ENCODE data around the gene SSTR3. TPM values are rescaled to one million over a fixed set of nuclear protein-coding genes. Genes with fewer than 3 reads are reported as not detected.

SSTR3 gene
- total and polyA plus RNA-seq, 2 of the 13 experiments (the other 11 are each of a cell fraction or from before 2014, with no cell fraction given) = 0.08 to 0.64 TPM

- H3K36me3 ChIP-seq (replicated peaks in 1 of 2; ENCODE audit: control insufficient read depth in 1 of 2, insufficient read depth in 2 of 2, low read length in 2 of 2) = no peaks in the 10 kb centered on the region
- intact Hi-C loops (cut with micrococcal nuclease; ENCODE audit: unreplicated experiment) (no loop called here), in situ Hi-C loops (cut with HindIII; ENCODE audit: extremely low pct_ligation_motif_present, low pct_unique_long_range_greater_than_20kb) (no loop called here)
- no peak overlapping the region for H3K27ac ChIP-seq (ENCODE audit: extremely low read length, insufficient read depth, low read length)
- no peak overlapping the region for H2AFZ ChIP-seq (ENCODE audit: low read length)
- no peaks in the 10 kb centered on the region for H3K9me3 ChIP-seq (ENCODE audit: low read length)
- peak overlapping the region in 2 of 3 experiments; percentile 22 to 57; a peak in 4 of 6 replicates for H3K4me3 ChIP-seq (replicated peaks in 1 of 3; ENCODE audit: insufficient read depth in 1 of 3, low read depth in 2 of 3, low read length in 3 of 3)
- H3K27me3 ChIP-seq (ENCODE audit: control insufficient read depth in 1 of 2, insufficient read depth in 2 of 2, low read length in 2 of 2) = no peaks in the 10 kb centered on the region
- FAIRE-seq = no peak
- ATAC-seq = no peak
- ChIA-PET POLR2A (interaction anchor here (0.9 to 2.2 kb wide), 3 partner anchors 9 to 12 kb away, joined by 6 to 11 read pairs (median 7); no protein-coding TSS in a partner anchor), CTCF (ENCODE audit: low intra/inter-chr PET ratio, low total read pairs) (no interaction called here)
- WGBS (ENCODE audit: low lambda C conversion rate) = 59% methylated on average over 5 of the region's 5 CpGs
- BruUV-seq (replicated peaks) = no TSS peak
- peaks cover 22% of the 10 kb centered on the region for H3K4me1 ChIP-seq (ENCODE audit: insufficient read depth, low read length)
- TF ChIP-seq ZNF292 (CRISPR knock-in tag; IDR thresholded peaks at IDR 0.05; ENCODE audit: borderline replicate concordance, low read depth) = no peak
- TF ChIP-seq RAD21 (CRISPR knock-in tag; IDR thresholded peaks at IDR 0.05) = no peak
- no peak for TF ChIP-seq ZBTB2 (CRISPR knock-in tag; IDR thresholded peaks at IDR 0.05; ENCODE audit: low read depth)
- no peak for TF ChIP-seq TEAD2 (CRISPR knock-in tag; IDR thresholded peaks at IDR 0.05)
- no peak for TF ChIP-seq ZNF530 (CRISPR knock-in tag; IDR thresholded peaks at IDR 0.05; ENCODE audit: low read depth)
- DNase-seq (ENCODE audit: low spot score) = no peak
- no peaks in the 10 kb centered on the region for H3K79me2 ChIP-seq (ENCODE audit: insufficient read depth, low read length)
- H3K9ac ChIP-seq (ENCODE audit: insufficient read depth, low read depth, low read length) = peak overlapping the region; percentile 35; the same call in 1 of the 2 replicates
- peak overlapping the region; percentile 59 for H3K4me2 ChIP-seq (ENCODE audit: low read depth, low read length)
- no peaks in the 10 kb centered on the region for H4K20me1 ChIP-seq (ENCODE audit: insufficient read depth, low read length)
Measured at GRCh38 chr22:37187552-37187890, 24.8 kb downstream of the SSTR3 start.

- in situ Hi-C loops (cut with HindIII; ENCODE audit: extremely low pct_ligation_motif_present, low pct_unique_long_range_greater_than_20kb) (no loop called here), intact Hi-C loops (cut with micrococcal nuclease; ENCODE audit: unreplicated experiment) (no loop called here)
- Histone ChIP-seq H4K20me1 (ENCODE audit: insufficient read depth, low read length) (no peaks in the 10 kb centered on the region), H3K4me3 (replicated peaks in 1 of 3; ENCODE audit: insufficient read depth in 1 of 3, low read depth in 2 of 3, low read length in 3 of 3) (0 out of 6 replicates have a peak overlapping the region, but pooled peaks of 1 of the 3 experiments have one; percentile 57), H3K36me3 (replicated peaks in 1 of 2; ENCODE audit: control insufficient read depth in 1 of 2, insufficient read depth in 2 of 2, low read length in 2 of 2) (no peaks in the 10 kb centered on the region), H3K27ac (ENCODE audit: extremely low read length, insufficient read depth, low read length) (no peak overlapping the region), H3K27me3 (ENCODE audit: control insufficient read depth in 1 of 2, insufficient read depth in 2 of 2, low read length in 2 of 2) (no peaks in the 10 kb centered on the region), H3K9ac (ENCODE audit: insufficient read depth, low read depth, low read length) (no peak overlapping the region), H3K4me1 (ENCODE audit: insufficient read depth, low read length) (peaks cover 22% of the 10 kb centered on the region), H2AFZ (ENCODE audit: low read length) (no peak overlapping the region), H3K4me2 (ENCODE audit: low read depth, low read length) (peak overlapping the region; percentile 59; the same call in 1 of the 2 replicates), H3K9me3 (ENCODE audit: low read length) (no peaks in the 10 kb centered on the region), H3K79me2 (ENCODE audit: insufficient read depth, low read length) (no peaks in the 10 kb centered on the region)
- TF ChIP-seq PAXIP1 (CRISPR knock-in tag; conservative IDR thresholded peaks at IDR 0.05) (no peak), ZNF768 (CRISPR knock-in tag; IDR thresholded peaks at IDR 0.05) (peak; percentile 71; the same call in 1 of the 2 replicates)
- ChIA-PET CTCF (ENCODE audit: low intra/inter-chr PET ratio, low total read pairs) (no interaction called here), POLR2A (interaction anchor here (0.9 to 2.2 kb wide), 3 partner anchors 8 to 13 kb away, joined by 6 to 11 read pairs (median 7); no protein-coding TSS in a partner anchor)
- no TSS peak for BruUV-seq (replicated peaks)
- no peak for ATAC-seq
- WGBS (ENCODE audit: low lambda C conversion rate) = 86% methylated on average over 4 of the region's 4 CpGs
- DNase-seq (ENCODE audit: low spot score) = no peak
- no peak for FAIRE-seq
Measured at GRCh38 chr22:37186997-37187522, 25.2 kb downstream of the SSTR3 start.
